Peyer's patch (tissue), 4 donors: ENCODE measurements around the gene CHRNA1.

ENCODE experiments used
- CTCF ChIP-seq, 6 experiments: fragments of 450-650 bp in 4 of 6; fragments of 200-600 bp in 2 of 6; sonication (generic) in 1 of 6; IDR thresholded peaks; one replicate each; pipeline ENCODE4 v1.5.1; 2017 to 2019; ENCODE audit warnings: antibody characterized with exemption in 6 of 6, mild to moderate bottlenecking in 3 of 6, moderate library complexity in 1 of 6
- POLR2A ChIP-seq, 2 donors: fragments of 450-650 bp; IDR thresholded peaks; one replicate each; pipeline ENCODE4 v1.5.1; 2017; ENCODE audit warnings: antibody characterized with exemption in 2 of 2, mild to moderate bottlenecking in 2 of 2, moderate library complexity in 2 of 2

- TF ChIP-seq CTCF (IDR thresholded peaks at IDR 0.05): no peak
- no peak for TF ChIP-seq POLR2A (IDR thresholded peaks at IDR 0.05)
Measured at GRCh38 chr2:174771136-174771535, 6.9 kb upstream of the CHRNA1 start.
